GM12873 (cell line): ENCODE results near the gene GPAT2.

Experiments
- TF ChIP-seq, protein P1 (sequence below): IDR thresholded peaks from 2 replicates; pipeline ENCODE4 v1.5.1; 2012; ENCODE audit warnings: low read depth, mild to moderate bottlenecking, moderate library complexity, low read length, control low read depth; ENCODE audit not compliant: insufficient read depth; ENCODE audit errors: missing control alignments

GPAT2 gene

DNA sequence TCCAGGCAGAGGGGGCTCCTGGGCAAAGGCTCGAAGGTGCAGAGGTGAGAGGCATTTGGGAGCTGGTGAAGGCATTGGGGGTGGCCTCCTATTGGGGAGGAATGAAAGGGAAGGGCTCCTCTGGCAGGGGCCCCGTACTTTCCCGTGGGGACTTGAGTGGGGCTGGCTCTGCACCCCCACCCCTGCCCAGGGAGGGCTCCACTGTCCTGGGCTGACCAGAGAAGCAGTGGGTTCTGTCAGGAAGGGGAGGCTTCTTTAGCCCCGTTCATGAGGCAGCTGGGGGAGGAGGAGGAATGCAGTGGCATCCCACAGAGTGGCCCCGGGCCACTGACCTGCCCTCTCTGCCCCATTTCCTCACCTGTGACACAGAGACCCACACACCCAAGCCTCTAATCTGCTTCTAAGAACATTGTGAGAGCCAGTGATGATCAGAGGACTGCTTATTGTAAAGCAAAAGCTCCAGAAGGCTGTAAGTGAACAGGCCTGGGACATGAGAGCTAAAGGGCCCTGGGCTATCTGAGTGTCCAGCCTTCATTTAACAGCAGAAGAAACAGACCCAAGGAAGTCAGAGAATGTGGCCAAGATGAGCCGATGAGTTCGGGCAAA lies 38.6 kb upstream of the GPAT2 start:
- TF ChIP-seq, protein P1, sequence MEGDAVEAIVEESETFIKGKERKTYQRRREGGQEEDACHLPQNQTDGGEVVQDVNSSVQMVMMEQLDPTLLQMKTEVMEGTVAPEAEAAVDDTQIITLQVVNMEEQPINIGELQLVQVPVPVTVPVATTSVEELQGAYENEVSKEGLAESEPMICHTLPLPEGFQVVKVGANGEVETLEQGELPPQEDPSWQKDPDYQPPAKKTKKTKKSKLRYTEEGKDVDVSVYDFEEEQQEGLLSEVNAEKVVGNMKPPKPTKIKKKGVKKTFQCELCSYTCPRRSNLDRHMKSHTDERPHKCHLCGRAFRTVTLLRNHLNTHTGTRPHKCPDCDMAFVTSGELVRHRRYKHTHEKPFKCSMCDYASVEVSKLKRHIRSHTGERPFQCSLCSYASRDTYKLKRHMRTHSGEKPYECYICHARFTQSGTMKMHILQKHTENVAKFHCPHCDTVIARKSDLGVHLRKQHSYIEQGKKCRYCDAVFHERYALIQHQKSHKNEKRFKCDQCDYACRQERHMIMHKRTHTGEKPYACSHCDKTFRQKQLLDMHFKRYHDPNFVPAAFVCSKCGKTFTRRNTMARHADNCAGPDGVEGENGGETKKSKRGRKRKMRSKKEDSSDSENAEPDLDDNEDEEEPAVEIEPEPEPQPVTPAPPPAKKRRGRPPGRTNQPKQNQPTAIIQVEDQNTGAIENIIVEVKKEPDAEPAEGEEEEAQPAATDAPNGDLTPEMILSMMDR: no peak

DNA sequence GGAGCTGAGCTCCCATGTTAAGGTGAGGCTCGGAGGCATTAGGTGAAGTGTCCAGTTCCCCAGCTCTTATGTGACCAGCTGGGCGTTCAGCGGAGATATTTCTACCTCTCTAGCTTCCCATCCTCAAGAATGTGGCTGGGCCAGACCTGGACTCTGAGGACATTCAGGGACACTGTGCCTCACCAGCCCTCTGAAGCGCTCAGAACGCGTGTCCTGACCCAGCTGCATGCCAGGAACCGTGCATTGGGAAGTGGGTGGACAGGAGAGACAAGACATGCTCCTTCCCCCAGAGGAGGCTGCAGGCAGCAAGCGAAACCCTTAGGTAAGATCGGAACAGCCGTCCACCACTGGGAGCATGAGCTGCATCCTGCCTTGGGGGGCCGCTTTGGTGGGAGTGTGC lies 38.0 kb upstream of the GPAT2 start:
- TF ChIP-seq, protein P1: no peak

DNA sequence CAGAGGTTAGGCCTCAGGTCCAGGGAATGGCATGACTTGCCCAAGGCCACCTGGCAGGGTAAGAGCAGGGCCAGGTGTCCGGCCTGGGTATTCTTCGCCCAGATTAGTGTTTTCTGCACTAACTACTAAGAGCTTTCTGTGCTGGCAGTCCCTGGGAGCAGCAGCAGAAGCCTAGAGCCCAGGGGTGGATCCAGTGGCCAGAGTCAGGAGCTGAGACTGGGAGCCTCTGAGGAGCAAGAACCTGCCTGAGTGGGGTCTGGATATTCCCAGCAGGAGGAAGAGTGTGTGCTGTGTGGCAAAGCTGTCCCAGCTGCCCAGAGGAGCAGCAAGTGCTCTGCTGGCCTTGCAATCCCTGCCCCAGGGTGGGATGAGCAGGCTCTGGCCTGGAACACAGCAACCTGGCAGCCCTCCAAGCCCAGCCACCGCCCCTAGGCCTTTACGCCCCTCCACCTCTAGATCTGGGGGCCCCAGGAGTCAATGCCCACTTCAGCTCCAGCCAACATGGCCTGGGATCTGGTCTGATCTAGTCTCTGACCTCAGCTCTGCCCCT lies 30.7 kb upstream of the GPAT2 start:
- TF ChIP-seq, protein P1: no peak

DNA sequence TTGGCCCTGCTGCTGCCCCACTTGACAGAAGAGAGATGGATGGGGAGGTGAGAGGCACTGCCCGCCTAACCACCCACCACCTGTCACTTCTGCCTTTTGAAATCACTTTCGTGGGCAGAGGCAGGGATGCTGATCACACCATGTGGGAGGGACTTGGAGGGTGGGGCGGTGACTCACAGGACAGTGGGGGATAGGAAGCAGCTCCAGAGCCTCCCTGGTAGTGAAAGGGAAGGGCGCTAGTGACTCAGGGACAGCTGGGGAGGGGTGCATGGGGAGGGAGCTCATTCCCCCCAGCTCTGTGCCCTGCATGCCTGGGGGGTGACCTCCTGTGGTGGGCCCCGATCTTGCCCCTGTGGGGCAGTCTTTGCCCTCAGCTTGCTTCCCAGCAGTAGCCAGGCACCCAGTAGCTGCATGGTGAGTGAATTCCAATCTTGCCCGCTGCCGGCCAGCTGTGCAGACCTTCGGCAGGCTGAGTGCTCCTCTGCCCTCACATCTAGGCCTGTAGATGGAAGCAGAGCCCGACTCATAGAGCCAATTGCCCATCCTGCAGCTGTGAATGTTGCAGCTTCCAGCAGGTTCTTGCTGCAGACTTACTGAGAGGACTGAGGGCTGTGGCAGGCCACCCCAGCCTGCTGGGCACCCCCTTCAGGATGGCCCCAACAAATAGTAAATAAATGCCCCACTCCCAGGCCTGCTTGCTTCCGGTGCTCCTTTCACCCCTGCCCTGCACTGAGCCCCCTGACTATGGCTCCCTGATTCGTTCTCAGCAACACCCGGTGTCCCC lies 28.6 kb upstream of the GPAT2 start:
- TF ChIP-seq, protein P1: peak; percentile 14

DNA sequence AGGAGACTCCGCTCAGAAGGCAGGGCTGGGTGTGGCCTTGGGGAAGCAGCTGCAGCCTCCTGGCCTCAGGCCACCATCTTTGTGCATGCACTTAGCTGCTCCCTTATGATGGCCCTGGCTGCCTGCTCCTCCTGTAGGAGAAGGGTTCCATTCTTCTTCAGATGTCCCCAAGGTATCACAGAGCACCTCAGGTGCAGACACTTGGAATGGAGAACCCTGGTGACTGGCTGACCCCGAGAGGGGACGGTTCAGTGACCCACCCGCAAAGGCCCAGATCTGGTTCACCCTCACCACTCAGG lies 9.6 kb downstream of the GPAT2 start:
- TF ChIP-seq, protein P1: no peak

DNA sequence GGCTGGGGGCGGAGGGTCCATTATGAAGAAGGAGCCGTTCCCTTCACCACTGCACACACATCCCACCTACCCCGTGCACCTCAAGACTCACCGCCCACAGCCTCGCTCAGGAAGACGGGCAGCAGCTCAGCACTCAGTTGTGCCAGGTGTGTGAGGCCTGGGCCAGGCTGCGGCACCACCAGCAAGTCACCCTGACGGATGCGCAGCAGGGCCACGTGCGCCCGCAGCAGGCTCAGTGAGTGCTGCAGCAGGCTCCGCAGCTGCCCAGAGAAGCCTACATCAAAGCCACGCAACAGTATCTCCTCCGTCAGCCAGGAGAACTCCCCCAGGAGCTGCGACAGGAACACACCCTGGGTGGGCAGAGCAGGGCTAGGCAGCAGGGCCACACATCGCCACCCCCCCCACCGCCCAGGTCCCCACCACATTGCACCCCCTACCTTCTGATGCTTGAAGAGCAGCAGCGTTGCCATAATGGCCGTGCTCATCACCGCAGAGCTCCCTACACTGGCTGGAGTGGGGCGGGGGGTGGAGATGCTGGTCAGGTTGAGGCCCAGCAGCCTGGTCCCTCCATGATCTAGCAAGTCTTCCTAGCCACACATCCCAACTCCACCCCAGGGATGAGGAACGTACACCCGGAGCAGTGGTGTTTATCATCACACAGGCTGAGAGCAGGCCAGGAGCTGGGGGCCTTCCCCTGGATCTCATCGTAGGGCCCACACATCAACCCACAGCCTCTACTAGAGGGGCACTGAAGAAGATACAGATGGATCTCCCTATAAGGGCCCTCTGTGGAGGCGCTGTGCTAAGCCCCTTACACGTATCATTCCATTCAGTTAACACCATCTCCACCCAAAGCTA lies 10.2 kb downstream of the GPAT2 start:
- TF ChIP-seq, protein P1: no peak
